ENCODE results near the gene EFCAB8. TPM values are rescaled to one million over a fixed set of nuclear protein-coding genes. Genes with fewer than 3 reads are reported as not detected.

Gene EFCAB8
- total RNA-seq, 1 experiment from 2014 or later: not detected

GRCh38 chr20:32846852-32847251 lies 11.9 kb upstream of the EFCAB8 start:
- DNase-seq (no peak), ATAC-seq (no peak)
- no peak for TF ChIP-seq EZH2phosphoT487 (IDR thresholded peaks at IDR 0.05; ENCODE audit: borderline replicate concordance, low read length)
- no peak for TF ChIP-seq EZH2 (IDR thresholded peaks at IDR 0.05; ENCODE audit: low read length, unreplicated experiment)
- TF ChIP-seq CTCF (conservative IDR thresholded peaks at IDR 0.05; ENCODE audit: low read depth, low read length): no peak
- Histone ChIP-seq H3K4me1 (ENCODE audit: insufficient read depth, low read length) (no peaks in the 10 kb centered on the region), H3K4me2 (ENCODE audit: low read length) (no peak overlapping the region), H3K9ac (ENCODE audit: low read length) (no peak overlapping the region), H3F3A (ENCODE audit: low read length, unreplicated experiment) (no peaks in the 10 kb centered on the region), H4K20me1 (ENCODE audit: low read length) (peaks cover 20% of the 10 kb centered on the region; the same call in 1 of the 2 replicates), H3K36me3 (ENCODE audit: low read depth, low read length) (peaks cover 67% of the 10 kb centered on the region), H3K4me3 (ENCODE audit: low read length) (no peak overlapping the region), H3K9me2 (replicated peaks; ENCODE audit: low read length) (no peaks in the 10 kb centered on the region), H3K9me3 (ENCODE audit: low read length) (no peaks in the 10 kb centered on the region), H3K27ac (ENCODE audit: low read length) (no peak overlapping the region), H2AFZ (ENCODE audit: low read length) (no peak overlapping the region), H3K79me2 (ENCODE audit: low read length) (peaks cover 27% of the 10 kb centered on the region), H3K27me3 (ENCODE audit: low read length) (no peaks in the 10 kb centered on the region)
- POLR2A ChIA-PET (ENCODE audit: unreplicated experiment): no interaction called here
- CTCF ChIA-PET: no interaction called here
- intact Hi-C loops (cut with micrococcal nuclease): no loop called here
- BruUV-seq (replicated peaks): no TSS peak

GRCh38 chr20:32847964-32848363 lies 10.8 kb upstream of the EFCAB8 start:
- Histone ChIP-seq H2AFZ (ENCODE audit: low read length) (no peak overlapping the region), H3K9ac (ENCODE audit: low read length) (no peak overlapping the region), H3K79me2 (ENCODE audit: low read length) (peaks cover 19% of the 10 kb centered on the region), H4K20me1 (ENCODE audit: low read length) (peaks cover 20% of the 10 kb centered on the region; the same call in 1 of the 2 replicates), H3K27ac (ENCODE audit: low read length) (no peak overlapping the region), H3F3A (ENCODE audit: low read length, unreplicated experiment) (no peaks in the 10 kb centered on the region), H3K9me2 (replicated peaks; ENCODE audit: low read length) (no peaks in the 10 kb centered on the region), H3K27me3 (ENCODE audit: low read length) (no peaks in the 10 kb centered on the region), H3K36me3 (ENCODE audit: low read depth, low read length) (peaks cover 60% of the 10 kb centered on the region), H3K9me3 (ENCODE audit: low read length) (no peaks in the 10 kb centered on the region), H3K4me3 (ENCODE audit: low read length) (no peak overlapping the region), H3K4me1 (ENCODE audit: insufficient read depth, low read length) (no peaks in the 10 kb centered on the region), H3K4me2 (ENCODE audit: low read length) (no peak overlapping the region)
- POLR2A ChIA-PET (ENCODE audit: unreplicated experiment): no interaction called here
- DNase-seq: no peak
- BruUV-seq (replicated peaks): no TSS peak
- no peak for ATAC-seq
- intact Hi-C loops (cut with micrococcal nuclease): no loop called here
- TF ChIP-seq EZH2 (IDR thresholded peaks at IDR 0.05; ENCODE audit: low read length, unreplicated experiment) (no peak), CTCF (conservative IDR thresholded peaks at IDR 0.05; ENCODE audit: low read depth, low read length) (no peak), EZH2phosphoT487 (IDR thresholded peaks at IDR 0.05; ENCODE audit: borderline replicate concordance, low read length) (no peak)
- CTCF ChIA-PET: no interaction called here

GRCh38 chr20:32848846-32849245 lies 9.9 kb upstream of the EFCAB8 start:
- ChIA-PET POLR2A (ENCODE audit: unreplicated experiment) (no interaction called here), CTCF (no interaction called here)
- Histone ChIP-seq H3K27ac (ENCODE audit: low read length) (no peak overlapping the region), H3K9ac (ENCODE audit: low read length) (no peak overlapping the region), H3K4me2 (ENCODE audit: low read length) (no peak overlapping the region), H3K36me3 (ENCODE audit: low read depth, low read length) (peaks cover 54% of the 10 kb centered on the region), H3F3A (ENCODE audit: low read length, unreplicated experiment) (no peaks in the 10 kb centered on the region), H3K4me3 (ENCODE audit: low read length) (no peak overlapping the region), H2AFZ (ENCODE audit: low read length) (no peak overlapping the region), H3K9me2 (replicated peaks; ENCODE audit: low read length) (no peaks in the 10 kb centered on the region), H4K20me1 (ENCODE audit: low read length) (peaks cover 20% of the 10 kb centered on the region; the same call in 1 of the 2 replicates), H3K9me3 (ENCODE audit: low read length) (no peaks in the 10 kb centered on the region), H3K4me1 (ENCODE audit: insufficient read depth, low read length) (no peaks in the 10 kb centered on the region), H3K79me2 (ENCODE audit: low read length) (peaks cover 13% of the 10 kb centered on the region; the same call in 1 of the 2 replicates), H3K27me3 (ENCODE audit: low read length) (no peaks in the 10 kb centered on the region)
- BruUV-seq (replicated peaks): TSS peak; percentile 26
- ATAC-seq (no peak), DNase-seq (no peak)
- no peak for TF ChIP-seq CTCF (conservative IDR thresholded peaks at IDR 0.05; ENCODE audit: low read depth, low read length)
- no peak for TF ChIP-seq EZH2phosphoT487 (IDR thresholded peaks at IDR 0.05; ENCODE audit: borderline replicate concordance, low read length)
- TF ChIP-seq EZH2 (IDR thresholded peaks at IDR 0.05; ENCODE audit: low read length, unreplicated experiment): no peak
- intact Hi-C loops (cut with micrococcal nuclease): no loop called here
